Left ventricle myocardium inferior (tissue), 1 donor: ENCODE measurements around the gene ZNF689. TPM values are rescaled to one million over a fixed set of nuclear protein-coding genes. Genes with fewer than 3 reads are reported as not detected.
A peak's percentile ranks its signal among the peaks of the same experiment; 100 is the strongest.
"Not testable (repeated sequence)": the region's sequence is repeated elsewhere in the genome, so short reads cannot be mapped to it uniquely, and the experiment has no call there.

ENCODE experiments used
- DNase-seq: peaks from one replicate; pipeline ENCODE4 v3.0.0-alpha.2; 2020
- H3K27ac ChIP-seq: fragments of 200-600 bp; replicated peaks from 2 replicates; pipeline ENCODE4 v1.8.0; 2021
- H3K27me3 ChIP-seq: fragments of 200-600 bp; 2 replicates; pipeline ENCODE4 v1.8.0; 2021; ENCODE audit warnings: low read depth
- H3K36me3 ChIP-seq: fragments of 200-600 bp; 2 replicates; pipeline ENCODE4 v1.8.0; 2021
- H3K4me1 ChIP-seq: fragments of 200-600 bp; 2 replicates; pipeline ENCODE4 v1.8.0; 2021
- H3K4me3 ChIP-seq: fragments of 200-600 bp; 2 replicates; pipeline ENCODE4 v1.8.0; 2021; ENCODE audit warnings: mild to moderate bottlenecking, moderate library complexity
- H3K9me3 ChIP-seq: fragments of 200-600 bp; replicated peaks from 2 replicates; pipeline ENCODE4 v1.8.0; 2021
- intact Hi-C: fragments of 100-400 bp; cut with micrococcal nuclease; formaldehyde crosslinking; loops from one replicate; pipeline ENCODE4 v1.11.0; 2022
- total RNA-seq: library from RNA; stranded (reverse); fragmentation: NEBNext Ultra II Directional; extraction: Animal tissue kit (Norgen Biotek cat#: 25700); gene quantifications from one replicate; pipeline ENCODE4 v1.2.1, GENCODE V29; 2021
- TF ChIP-seq, protein P1 (sequence below): fragments of 200-600 bp; IDR thresholded peaks from 2 replicates; pipeline ENCODE4 v1.8.0; 2021; ENCODE audit warnings: antibody characterized with exemption, mild to moderate bottlenecking, borderline replicate concordance
- donor health status: DM: no; HTN: yes; CAD: no; lungs with severe emphysema.

Gene ZNF689
- total RNA-seq, 1 donor from 2014 or later, result 5.0 TPM

DNA sequence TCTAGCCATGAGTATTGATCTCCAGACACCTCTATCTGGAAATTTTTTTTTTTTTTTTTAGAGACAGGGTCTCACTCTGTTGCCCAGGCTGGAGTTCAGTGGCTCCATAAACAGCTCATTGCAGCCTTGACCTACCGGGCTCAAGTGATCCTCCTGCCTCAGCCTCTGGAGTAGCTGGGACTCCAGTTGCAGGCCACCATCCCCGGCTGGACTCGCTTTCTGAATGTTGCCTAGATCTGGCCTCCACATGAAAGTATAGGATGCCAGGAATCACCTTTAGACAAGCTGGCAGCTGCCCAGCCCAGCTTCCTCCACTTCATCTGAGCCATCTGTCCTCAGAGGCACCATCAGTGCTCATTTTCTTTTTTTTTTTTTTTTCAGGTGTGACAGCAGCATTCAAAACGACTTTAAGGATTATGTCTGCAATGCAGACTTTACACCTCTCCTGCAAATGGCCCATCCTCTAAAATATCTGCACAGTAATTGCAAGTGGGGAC lies 34.2 kb upstream of the ZNF689 start:
- Histone ChIP-seq H3K4me1 (no peaks in the 10 kb centered on the region), H3K9me3 (no peaks in the 10 kb centered on the region), H3K4me3 (no peak overlapping the region), H3K27ac (no peak overlapping the region), H3K27me3 (no peaks in the 10 kb centered on the region), H3K36me3 (no peaks in the 10 kb centered on the region)
- no peak for DNase-seq
- TF ChIP-seq, protein P1, sequence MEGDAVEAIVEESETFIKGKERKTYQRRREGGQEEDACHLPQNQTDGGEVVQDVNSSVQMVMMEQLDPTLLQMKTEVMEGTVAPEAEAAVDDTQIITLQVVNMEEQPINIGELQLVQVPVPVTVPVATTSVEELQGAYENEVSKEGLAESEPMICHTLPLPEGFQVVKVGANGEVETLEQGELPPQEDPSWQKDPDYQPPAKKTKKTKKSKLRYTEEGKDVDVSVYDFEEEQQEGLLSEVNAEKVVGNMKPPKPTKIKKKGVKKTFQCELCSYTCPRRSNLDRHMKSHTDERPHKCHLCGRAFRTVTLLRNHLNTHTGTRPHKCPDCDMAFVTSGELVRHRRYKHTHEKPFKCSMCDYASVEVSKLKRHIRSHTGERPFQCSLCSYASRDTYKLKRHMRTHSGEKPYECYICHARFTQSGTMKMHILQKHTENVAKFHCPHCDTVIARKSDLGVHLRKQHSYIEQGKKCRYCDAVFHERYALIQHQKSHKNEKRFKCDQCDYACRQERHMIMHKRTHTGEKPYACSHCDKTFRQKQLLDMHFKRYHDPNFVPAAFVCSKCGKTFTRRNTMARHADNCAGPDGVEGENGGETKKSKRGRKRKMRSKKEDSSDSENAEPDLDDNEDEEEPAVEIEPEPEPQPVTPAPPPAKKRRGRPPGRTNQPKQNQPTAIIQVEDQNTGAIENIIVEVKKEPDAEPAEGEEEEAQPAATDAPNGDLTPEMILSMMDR, result no peak
- intact Hi-C loops, result no loop called here

DNA sequence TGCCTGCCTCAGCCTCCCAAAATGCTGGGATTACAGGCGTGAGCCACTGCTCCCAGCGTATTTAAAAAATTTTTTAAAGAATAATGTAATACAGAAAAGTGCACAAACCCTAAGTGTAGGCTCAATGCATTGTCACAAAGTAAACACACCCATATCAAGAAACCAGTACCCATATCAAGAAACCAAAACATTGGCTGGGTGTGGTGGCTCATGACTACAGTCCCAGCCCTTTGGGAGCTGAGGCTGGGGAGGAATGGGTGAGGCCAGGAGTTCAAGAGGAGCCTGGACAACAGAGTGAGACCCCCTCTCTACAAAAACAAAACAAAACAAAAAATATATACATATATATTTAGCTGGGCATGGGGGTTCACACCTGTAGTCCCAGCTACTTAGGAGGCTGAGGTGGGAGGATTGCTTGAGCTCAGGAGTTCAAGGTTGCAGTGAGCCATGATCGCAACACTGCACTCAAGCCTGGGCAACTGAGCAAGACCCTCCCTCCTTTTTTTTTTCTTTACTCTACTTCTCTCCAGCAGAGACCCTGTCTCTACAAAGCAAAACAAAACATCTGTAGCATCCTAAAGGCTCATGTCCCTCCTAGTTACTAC lies 31.3 kb upstream of the ZNF689 start:
- TF ChIP-seq, protein P1, result no peak
- Histone ChIP-seq H3K36me3 (no peaks in the 10 kb centered on the region), H3K27ac (no peak overlapping the region), H3K27me3 (no peaks in the 10 kb centered on the region), H3K9me3 (no peaks in the 10 kb centered on the region), H3K4me1 (no peaks in the 10 kb centered on the region), H3K4me3 (no peak overlapping the region)
- intact Hi-C loops, result no loop called here
- no peak for DNase-seq

DNA sequence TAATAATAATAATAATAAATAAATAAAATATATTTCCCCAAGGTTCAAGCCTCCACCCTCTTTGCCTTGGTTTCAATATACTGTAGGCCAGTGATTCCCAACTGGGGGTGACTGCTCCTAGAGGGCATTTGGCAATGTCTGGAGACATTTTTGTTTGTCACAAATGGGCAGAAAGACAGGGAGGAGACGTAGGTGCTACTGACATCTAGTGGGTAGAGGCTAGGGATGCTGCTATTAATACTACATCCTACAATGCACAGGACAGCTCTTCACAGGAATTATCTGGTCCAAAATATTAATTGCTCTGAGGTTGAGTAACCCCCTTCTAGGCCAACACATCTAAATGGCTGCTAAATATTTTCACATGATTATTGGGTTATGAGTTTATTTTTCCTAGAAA lies 27.8 kb upstream of the ZNF689 start:
- DNase-seq, result no peak
- no peaks in the 10 kb centered on the region for H3K9me3 ChIP-seq
- H3K27ac ChIP-seq, result no peak overlapping the region
- no peak overlapping the region for H3K4me3 ChIP-seq
- TF ChIP-seq, protein P1, result peak; percentile 26
- no peaks in the 10 kb centered on the region for H3K27me3 ChIP-seq
- H3K4me1 ChIP-seq, result peaks cover 20% of the 10 kb centered on the region
- no peaks in the 10 kb centered on the region for H3K36me3 ChIP-seq
- intact Hi-C loops, result no loop called here

DNA sequence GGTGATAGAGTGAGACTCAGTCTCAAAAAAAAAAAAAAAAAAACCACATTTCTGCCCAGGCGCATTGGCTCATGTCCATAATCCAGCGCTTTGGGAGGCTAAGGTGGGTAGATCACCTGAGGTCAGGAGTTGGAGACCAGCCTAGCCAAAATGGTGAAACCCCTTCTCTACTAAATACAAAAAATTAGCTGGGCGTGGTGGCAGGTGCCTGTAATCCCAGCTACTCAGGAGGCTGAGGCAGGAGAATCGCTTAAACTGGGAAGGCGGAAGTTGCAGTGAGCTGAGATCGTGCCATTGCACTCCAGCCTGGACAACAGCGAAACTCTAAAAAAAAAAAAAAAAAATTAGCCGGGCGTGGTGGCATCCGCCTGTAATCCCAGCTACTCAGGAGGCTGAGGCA lies 26.9 kb upstream of the ZNF689 start:
- H3K36me3 ChIP-seq, DNase-seq, H3K9me3 ChIP-seq, H3K4me3 ChIP-seq, intact Hi-C loops, H3K27me3 ChIP-seq, H3K27ac ChIP-seq: not testable (repeated sequence)
- H3K4me1 ChIP-seq, result peaks cover 20% of the 10 kb centered on the region

DNA sequence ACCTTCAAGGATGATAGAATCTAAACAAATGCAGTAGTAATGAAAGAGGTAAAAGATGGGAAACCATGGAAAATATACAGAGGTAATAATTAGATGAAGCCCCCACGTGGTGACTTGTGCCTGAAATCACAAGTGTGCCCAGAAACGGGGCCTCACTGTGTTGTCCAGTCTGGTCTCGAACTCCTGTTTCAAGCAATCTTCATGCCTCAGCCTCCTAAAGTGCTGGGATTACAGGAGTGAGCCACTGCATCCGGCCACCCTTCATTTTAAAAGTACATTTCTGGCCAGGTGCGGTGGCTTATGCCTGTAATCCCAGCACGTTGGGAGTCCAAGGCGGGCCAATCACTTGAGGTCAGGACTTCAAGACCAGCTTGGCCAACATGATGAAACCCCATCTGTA lies 26.4 kb upstream of the ZNF689 start:
- Histone ChIP-seq H3K27me3 (no peaks in the 10 kb centered on the region), H3K9me3 (no peaks in the 10 kb centered on the region), H3K36me3 (no peaks in the 10 kb centered on the region), H3K4me1 (peaks cover 20% of the 10 kb centered on the region), H3K4me3 (no peak overlapping the region), H3K27ac (no peak overlapping the region)
- TF ChIP-seq, protein P1, result no peak
- no peak for DNase-seq
- intact Hi-C loops, result no loop called here

DNA sequence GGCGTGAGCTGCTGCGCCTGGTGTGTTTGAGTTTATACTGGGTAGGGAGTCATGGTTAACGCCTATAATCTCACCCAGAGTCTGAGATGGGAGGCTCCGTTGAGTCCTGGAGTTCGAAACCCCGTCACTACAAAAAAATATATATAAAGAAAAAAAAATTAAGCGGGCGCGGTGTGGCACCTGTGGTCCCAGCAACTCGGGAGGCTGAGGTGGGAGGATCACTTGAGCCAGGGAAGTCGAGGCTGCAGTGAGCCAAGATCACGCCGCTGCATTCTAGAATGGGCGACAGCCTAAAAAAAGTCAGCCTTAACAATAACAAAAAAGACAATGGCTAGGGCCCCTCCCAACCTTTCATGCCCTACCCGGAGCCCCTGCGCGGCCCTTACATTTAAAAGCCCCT lies 23.3 kb upstream of the ZNF689 start:
- intact Hi-C loops, result no loop called here
- H3K4me1 ChIP-seq, result peaks cover 20% of the 10 kb centered on the region
- no peaks in the 10 kb centered on the region for H3K27me3 ChIP-seq
- H3K36me3 ChIP-seq, result no peaks in the 10 kb centered on the region
- TF ChIP-seq, protein P1, result no peak
- H3K9me3 ChIP-seq, result no peaks in the 10 kb centered on the region
- H3K27ac ChIP-seq, result peak overlapping the region; percentile 92
- no peak for DNase-seq
- peak overlapping the region; percentile 81 for H3K4me3 ChIP-seq

DNA sequence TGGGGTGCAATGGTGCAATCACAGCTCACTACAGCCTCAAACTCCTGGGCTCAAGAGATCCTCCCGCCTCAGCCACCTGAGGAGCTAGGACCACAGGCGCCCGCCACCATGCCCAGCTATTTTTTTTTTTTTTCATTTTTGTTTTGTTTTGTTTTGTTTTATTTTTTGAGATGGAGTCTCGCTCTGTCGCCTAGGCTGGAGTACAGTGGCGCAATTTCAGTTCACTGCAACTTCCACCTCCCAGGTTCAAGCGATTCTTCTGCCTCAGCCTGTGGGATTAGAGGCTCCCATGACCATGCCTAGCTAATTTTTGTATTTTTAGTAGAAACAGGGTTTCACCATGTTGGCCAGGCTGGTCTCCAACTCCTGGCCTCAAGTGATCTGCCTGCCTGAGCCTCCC lies 22.3 kb upstream of the ZNF689 start:
- H3K4me1 ChIP-seq, result peaks cover 20% of the 10 kb centered on the region
- H3K27me3 ChIP-seq, H3K36me3 ChIP-seq, intact Hi-C loops, H3K4me3 ChIP-seq, H3K9me3 ChIP-seq, H3K27ac ChIP-seq, DNase-seq: not testable (repeated sequence)
